BLaER1 (cell line): ENCODE data around the gene GPI.

Experiments used
- H3K27ac ChIP-seq: shearing (Covaris generic); formaldehyde crosslinking; 2 replicates; pipeline ENCODE4 v1.8.1; 2022
- H3K27me3 ChIP-seq: shearing (Covaris generic); formaldehyde crosslinking; 2 replicates; pipeline ENCODE4 v1.8.1; 2022
- H3K36me3 ChIP-seq: shearing (Covaris generic); formaldehyde crosslinking; 2 replicates; pipeline ENCODE4 v1.8.1; 2022
- H3K4me1 ChIP-seq: shearing (Covaris generic); formaldehyde crosslinking; 2 replicates; pipeline ENCODE4 v1.8.1; 2022
- H3K4me2 ChIP-seq: shearing (Covaris generic); formaldehyde crosslinking; 2 replicates; pipeline ENCODE4 v1.8.1; 2022
- H3K4me3 ChIP-seq: shearing (Covaris generic); formaldehyde crosslinking; 2 replicates; pipeline ENCODE4 v1.8.1; 2022
- H3K9ac ChIP-seq: shearing (Covaris generic); formaldehyde crosslinking; 2 replicates; pipeline ENCODE4 v1.8.1; 2022
- H3K9me3 ChIP-seq: shearing (Covaris generic); formaldehyde crosslinking; 2 replicates; pipeline ENCODE4 v1.8.1; 2022
- H4K20me1 ChIP-seq: shearing (Covaris generic); formaldehyde crosslinking; 2 replicates; pipeline ENCODE4 v1.8.1; 2022
- Cebpa-rat ChIP-seq: shearing (Covaris generic); IDR thresholded peaks from 2 replicates; pipeline ENCODE4 v1.8.1; 2022

GPI gene

DNA sequence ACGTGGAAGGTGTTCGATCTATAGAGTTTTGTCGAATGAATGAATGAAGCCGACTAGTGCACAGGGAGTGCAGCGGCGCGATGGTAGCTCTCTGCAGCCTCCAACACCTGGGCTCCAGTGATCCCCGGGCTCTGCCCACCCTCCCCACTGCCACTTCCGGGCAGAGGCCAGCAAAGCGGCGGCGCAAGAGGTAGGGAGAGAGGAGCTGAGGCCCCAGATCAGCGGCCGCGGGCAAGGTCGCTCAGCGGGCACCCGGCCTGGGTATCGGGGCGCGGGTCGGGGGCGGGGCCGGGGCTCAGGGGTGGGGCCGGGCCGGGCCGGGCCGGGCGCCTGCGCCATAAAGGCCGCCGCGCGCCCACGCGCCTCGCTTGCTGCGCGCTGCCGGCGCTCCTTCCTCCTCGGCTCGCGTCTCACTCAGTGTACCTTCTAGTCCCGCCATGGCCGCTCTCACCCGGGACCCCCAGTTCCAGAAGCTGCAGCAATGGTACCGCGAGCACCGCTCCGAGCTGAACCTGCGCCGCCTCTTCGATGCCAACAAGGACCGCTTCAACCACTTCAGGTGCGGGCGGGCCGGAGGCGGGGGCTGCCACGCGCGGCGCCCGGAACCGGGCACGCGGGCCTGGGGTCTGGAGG is at the start of gene GPI:
Gene GPI (plus strand): TSS at position 367 of the 633 bp plus-strand sequence. CDS start 71 bp downstream, at position 438.
- Histone ChIP-seq H3K4me1 (peaks cover 66% of the 10 kb centered on the region), H3K4me3 (peak within 1 kb of the TSS; percentile 98), H3K9me3 (no peaks in the 10 kb centered on the region), H3K36me3 (peaks cover 36% of the 10 kb centered on the region), H4K20me1 (peaks cover 43% of the 10 kb centered on the region), H3K27ac (peak within 1 kb of the TSS; percentile 87), H3K4me2 (peak within 1 kb of the TSS; percentile 98), H3K27me3 (no peaks in the 10 kb centered on the region), H3K9ac (peak within 1 kb of the TSS; percentile 95)
- no peak for TF ChIP-seq Cebpa-rat

DNA sequence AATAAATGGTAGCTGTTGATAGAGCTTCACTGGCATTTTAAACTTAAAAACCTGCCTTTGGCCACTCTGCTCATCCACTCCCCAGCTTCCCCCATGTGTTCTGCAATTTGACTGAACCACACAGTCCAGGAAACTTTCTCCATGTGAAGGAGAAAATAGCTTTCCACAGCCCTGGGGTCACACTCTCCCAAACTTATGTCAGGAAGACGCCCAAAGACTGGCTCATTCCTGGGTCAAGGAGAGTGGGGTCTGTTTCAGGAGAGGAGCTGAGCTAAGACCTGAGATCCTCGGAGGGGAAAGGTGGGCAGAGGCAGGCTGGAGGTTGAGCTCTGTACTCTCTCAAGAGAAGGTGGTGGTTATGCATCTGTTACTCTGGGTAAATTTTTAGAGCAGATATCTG is 48.7 kb upstream of the GPI start:
- no peak overlapping the region for H3K27ac ChIP-seq
- H3K27me3 ChIP-seq: no peaks in the 10 kb centered on the region
- peaks cover 9% of the 10 kb centered on the region; the same call in 1 of the 2 replicates for H3K36me3 ChIP-seq
- H4K20me1 ChIP-seq: 0 out of 2 replicates have a peak, but pooled peaks cover 17% of the 10 kb centered on the region
- H3K4me2 ChIP-seq: 0 out of 2 replicates have a peak overlapping the region, but pooled peaks have one; percentile 4
- no peak overlapping the region for H3K4me3 ChIP-seq
- H3K4me1 ChIP-seq: peaks cover 20% of the 10 kb centered on the region
- no peak overlapping the region for H3K9ac ChIP-seq
- H3K9me3 ChIP-seq: no peaks in the 10 kb centered on the region
- no peak for TF ChIP-seq Cebpa-rat

DNA sequence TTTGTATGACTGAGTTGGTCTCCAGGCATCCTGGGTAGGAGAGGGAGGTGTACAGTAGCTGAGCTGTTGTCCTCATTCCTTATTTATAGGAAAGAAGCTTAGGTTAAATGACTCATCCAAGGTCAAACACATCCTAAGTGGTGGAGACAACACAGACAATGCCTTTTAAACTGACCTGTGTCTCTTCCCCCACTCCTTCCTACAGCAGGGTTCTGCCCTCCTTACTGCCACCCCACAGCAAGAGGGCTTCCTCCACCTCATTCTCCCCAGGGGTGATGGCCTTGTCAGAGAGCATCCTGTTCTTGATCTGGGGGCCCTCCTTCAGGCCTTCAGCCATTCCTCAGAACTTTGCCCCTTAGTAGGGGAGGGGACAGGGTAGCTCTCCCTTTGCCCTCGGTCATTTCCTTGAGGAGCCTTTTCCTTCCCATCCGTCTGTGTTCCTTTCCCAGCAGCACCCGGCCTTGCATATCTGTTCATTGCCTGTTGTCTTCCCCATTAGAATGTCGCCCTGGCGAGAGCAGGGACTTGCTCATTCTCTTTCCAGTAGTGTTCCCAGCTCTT is 48.2 kb upstream of the GPI start:
- 0 out of 2 replicates have a peak overlapping the region, but pooled peaks have one; percentile 4 for H3K4me2 ChIP-seq
- H3K27me3 ChIP-seq: no peaks in the 10 kb centered on the region
- no peaks in the 10 kb centered on the region for H3K9me3 ChIP-seq
- H4K20me1 ChIP-seq: 0 out of 2 replicates have a peak, but pooled peaks cover 17% of the 10 kb centered on the region
- H3K4me1 ChIP-seq: peaks cover 20% of the 10 kb centered on the region
- H3K36me3 ChIP-seq: peaks cover 15% of the 10 kb centered on the region; the same call in 1 of the 2 replicates
- H3K4me3 ChIP-seq: no peak overlapping the region
- H3K9ac ChIP-seq: no peak overlapping the region
- no peak overlapping the region for H3K27ac ChIP-seq
- TF ChIP-seq Cebpa-rat: no peak

DNA sequence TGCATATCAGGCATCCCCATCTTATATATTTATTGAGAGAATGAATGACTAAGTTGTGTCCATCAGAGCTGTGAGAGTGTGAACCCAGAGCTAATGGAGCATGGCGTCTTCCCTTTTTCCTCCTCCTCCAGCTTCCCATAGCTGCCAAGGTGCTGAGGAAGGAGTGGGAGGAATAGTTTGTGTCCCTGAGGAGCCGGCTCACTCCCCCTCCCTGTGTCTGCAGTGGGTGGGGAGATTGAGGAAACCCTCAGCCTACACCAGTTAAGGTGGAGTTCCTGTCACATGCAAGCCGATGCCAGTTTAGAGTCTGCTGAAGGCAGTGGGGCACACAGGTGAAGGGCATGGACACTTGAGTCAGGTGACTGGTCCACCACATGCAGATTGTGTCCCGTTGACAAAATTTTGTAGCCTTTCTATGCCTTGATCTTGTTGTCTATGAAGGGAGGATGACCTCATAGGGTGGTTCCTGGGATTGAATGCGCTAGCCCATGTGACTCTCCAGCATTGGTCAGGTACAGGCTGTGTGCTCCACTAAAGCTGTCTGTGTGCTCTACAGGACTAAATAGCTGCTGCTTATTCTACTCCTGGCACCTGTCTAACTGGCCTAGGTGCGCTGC is 47.6 kb upstream of the GPI start:
- no peak overlapping the region for H3K9ac ChIP-seq
- peaks cover 21% of the 10 kb centered on the region; the same call in 1 of the 2 replicates for H3K36me3 ChIP-seq
- no peak overlapping the region for H3K27ac ChIP-seq
- H3K4me3 ChIP-seq: no peak overlapping the region
- H4K20me1 ChIP-seq: 0 out of 2 replicates have a peak, but pooled peaks cover 17% of the 10 kb centered on the region
- H3K4me1 ChIP-seq: peaks cover 20% of the 10 kb centered on the region
- no peaks in the 10 kb centered on the region for H3K27me3 ChIP-seq
- no peak overlapping the region for H3K4me2 ChIP-seq
- TF ChIP-seq Cebpa-rat: no peak
- no peaks in the 10 kb centered on the region for H3K9me3 ChIP-seq

DNA sequence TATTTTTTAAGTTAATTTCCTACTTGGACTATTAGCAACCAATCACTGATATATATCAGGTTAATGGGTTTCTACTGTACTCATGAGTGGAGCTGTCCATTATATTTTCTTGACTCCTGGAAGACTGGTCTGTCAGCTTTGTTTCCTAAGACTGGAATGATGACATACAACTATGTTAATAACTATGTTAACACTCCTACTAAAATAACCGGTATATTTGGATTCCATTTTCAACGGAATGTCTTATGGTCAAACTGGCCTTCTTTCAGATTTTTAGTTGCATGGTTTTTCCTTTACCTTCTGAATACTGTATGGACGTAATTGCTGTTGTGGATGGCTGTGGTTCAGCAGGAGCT is 45.8 kb upstream of the GPI start:
- no peaks in the 10 kb centered on the region for H3K9me3 ChIP-seq
- no peak for TF ChIP-seq Cebpa-rat
- H3K9ac ChIP-seq: no peak overlapping the region
- no peak overlapping the region for H3K4me3 ChIP-seq
- no peak overlapping the region for H3K4me2 ChIP-seq
- H3K4me1 ChIP-seq: peaks cover 19% of the 10 kb centered on the region
- no peaks in the 10 kb centered on the region for H3K27me3 ChIP-seq
- H3K36me3 ChIP-seq: peaks cover 36% of the 10 kb centered on the region
- no peak overlapping the region for H3K27ac ChIP-seq
- H4K20me1 ChIP-seq: 0 out of 2 replicates have a peak, but pooled peaks cover 17% of the 10 kb centered on the region

DNA sequence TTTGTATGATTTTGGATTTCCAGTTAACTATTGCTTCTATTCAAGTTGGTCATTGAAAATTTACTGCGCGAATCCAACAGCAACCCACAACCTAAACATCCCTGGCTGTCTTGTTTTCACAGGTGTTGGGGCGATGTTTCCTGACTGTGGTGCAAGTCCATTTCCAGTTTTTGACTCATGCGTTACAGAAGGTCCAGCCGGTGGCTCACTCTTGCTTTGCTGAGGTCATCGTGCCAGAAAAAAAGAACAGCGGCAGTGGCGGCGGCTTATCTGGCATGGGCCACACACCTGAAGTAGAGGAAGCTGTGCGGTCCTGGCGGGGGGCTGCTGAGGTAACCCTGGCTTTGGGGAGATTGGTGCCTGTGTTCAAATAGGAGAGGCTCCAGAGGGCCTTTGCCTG is 45.2 kb upstream of the GPI start:
- Histone ChIP-seq H3K36me3 (peaks cover 36% of the 10 kb centered on the region), H3K27ac (no peak overlapping the region), H3K4me1 (peaks cover 14% of the 10 kb centered on the region)

DNA sequence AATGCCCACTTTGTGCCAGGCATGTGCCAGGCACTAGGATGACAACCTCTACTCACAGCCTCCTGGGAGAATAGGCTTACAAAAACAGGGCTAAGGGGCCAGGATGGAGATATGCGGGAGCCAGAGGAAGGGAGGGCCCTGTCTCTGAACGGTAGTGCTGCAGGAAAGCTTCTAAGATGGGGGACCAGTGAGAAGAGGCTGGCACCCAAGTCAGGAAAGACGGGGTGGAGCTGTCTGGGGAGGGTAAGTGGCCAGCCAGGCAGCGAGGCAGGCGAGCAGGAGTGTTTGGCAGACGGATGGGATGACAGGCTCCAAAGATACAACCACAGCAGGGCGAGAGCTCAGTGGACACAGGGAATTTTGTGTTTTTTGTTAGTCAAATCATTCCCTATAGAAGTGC is 44.7 kb upstream of the GPI start:
- H3K4me2 ChIP-seq: no peak overlapping the region
- no peak for TF ChIP-seq Cebpa-rat

More for the DNA sequence above, 45.2 kb upstream of the GPI start:
- Histone ChIP-seq H3K4me2 (no peak overlapping the region), H3K27me3 (no peaks in the 10 kb centered on the region), H3K9ac (no peak overlapping the region), H3K9me3 (no peaks in the 10 kb centered on the region), H4K20me1 (0 out of 2 replicates have a peak, but pooled peaks cover 17% of the 10 kb centered on the region), H3K4me3 (no peak overlapping the region)
- no peak for TF ChIP-seq Cebpa-rat

DNA sequence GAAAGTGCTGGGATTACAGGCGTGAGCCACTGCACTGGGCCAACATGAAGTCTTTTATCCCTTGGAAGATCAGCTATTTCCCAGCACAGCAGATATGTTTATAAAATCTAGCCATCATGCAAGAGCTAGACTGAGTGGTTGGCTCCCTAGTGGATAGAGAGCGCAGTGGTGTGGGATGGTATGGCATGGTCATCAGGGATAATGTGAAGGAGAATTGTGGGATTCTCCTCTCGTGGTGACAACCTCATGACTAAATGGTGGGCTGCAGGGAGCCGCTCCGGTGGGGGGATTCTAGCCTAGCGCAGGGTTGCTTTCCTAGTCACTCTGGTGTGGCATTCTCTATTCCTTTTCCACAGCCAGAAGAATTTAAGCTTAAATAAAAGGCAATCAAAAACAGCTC is 43.3 kb upstream of the GPI start:
- no peak for TF ChIP-seq Cebpa-rat

More for the DNA sequence above, 44.7 kb upstream of the GPI start:
- Histone ChIP-seq H3K27me3 (no peaks in the 10 kb centered on the region), H3K27ac (no peak overlapping the region), H3K36me3 (peaks cover 40% of the 10 kb centered on the region), H3K4me1 (peaks cover 18% of the 10 kb centered on the region), H3K4me3 (no peak overlapping the region), H3K9me3 (no peaks in the 10 kb centered on the region), H4K20me1 (0 out of 2 replicates have a peak, but pooled peaks cover 17% of the 10 kb centered on the region), H3K9ac (no peak overlapping the region)

DNA sequence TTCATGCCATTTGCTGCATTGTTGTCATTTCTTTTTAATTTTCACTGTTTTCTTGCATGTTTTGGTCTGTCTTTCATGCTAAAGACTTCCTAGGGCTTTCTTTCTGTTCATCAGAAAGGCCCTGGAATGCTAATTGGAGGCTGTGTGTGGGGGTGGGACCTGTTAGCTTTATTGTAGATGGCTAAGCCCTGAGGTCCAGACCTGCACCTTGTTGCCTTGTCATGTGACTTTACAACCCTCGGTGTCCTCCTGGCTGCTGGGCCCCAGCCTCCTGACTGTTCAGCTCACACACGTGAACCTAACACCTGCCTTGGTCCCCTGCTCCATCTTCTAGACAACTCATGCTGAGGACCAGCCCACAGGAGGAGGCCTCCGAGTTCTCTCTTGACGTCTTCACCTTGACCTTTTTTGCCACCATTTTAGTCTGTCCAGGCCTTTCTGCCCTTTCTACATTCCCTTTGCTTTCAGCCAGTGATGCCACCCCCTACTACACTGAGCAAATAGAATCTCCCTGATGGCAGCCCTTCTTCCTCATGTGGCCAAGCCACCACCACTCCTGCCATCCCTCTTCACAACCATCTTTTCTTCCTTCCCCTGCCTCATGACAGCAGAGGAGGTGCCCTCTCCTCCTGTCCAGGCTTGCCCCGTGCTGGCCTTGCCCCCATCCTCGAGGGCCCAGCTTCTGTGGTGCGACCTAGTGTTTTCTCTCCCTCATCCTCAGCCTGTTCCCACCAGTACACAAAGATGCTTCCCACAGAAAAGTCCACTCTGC is 41.4 kb upstream of the GPI start:
- Histone ChIP-seq H3K36me3 (peaks cover 64% of the 10 kb centered on the region), H3K9ac (no peak overlapping the region), H4K20me1 (0 out of 2 replicates have a peak, but pooled peaks cover 4% of the 10 kb centered on the region), H3K4me1 (peaks cover 5% of the 10 kb centered on the region; the same call in 1 of the 2 replicates), H3K4me2 (no peak overlapping the region), H3K27ac (no peak overlapping the region), H3K4me3 (no peak overlapping the region), H3K27me3 (no peaks in the 10 kb centered on the region), H3K9me3 (no peaks in the 10 kb centered on the region)
- no peak for TF ChIP-seq Cebpa-rat

More for the DNA sequence above, 43.3 kb upstream of the GPI start:
- H3K27ac ChIP-seq: no peak overlapping the region
- peaks cover 49% of the 10 kb centered on the region for H3K36me3 ChIP-seq
- H3K9ac ChIP-seq: no peak overlapping the region
- 0 out of 2 replicates have a peak, but pooled peaks cover 17% of the 10 kb centered on the region for H4K20me1 ChIP-seq
- H3K9me3 ChIP-seq: no peaks in the 10 kb centered on the region
- no peaks in the 10 kb centered on the region for H3K27me3 ChIP-seq
- no peak overlapping the region for H3K4me3 ChIP-seq
- H3K4me1 ChIP-seq: peaks cover 13% of the 10 kb centered on the region
- no peak overlapping the region for H3K4me2 ChIP-seq
